GM12891 (cell line): ENCODE data around the gene TPX2.

Experiments
- POLR2A ChIP-seq: IDR thresholded peaks from 2 replicates; pipeline ENCODE4 v1.6.1; 2011; ENCODE audit warnings: low read depth, low read length, control low read depth
- POLR2AphosphoS5 ChIP-seq: IDR thresholded peaks from 2 replicates; pipeline ENCODE4 v1.6.1; 2011; ENCODE audit warnings: low read depth, low read length, control low read depth
- POU2F2 ChIP-seq: IDR thresholded peaks from 2 replicates; pipeline ENCODE4 v1.6.1; 2011; ENCODE audit warnings: low read depth, mild to moderate bottlenecking, control low read depth, low read length, moderate library complexity
- SPI1 ChIP-seq: IDR thresholded peaks from 2 replicates; pipeline ENCODE4 v1.6.1; 2011; ENCODE audit warnings: low read depth, low read length, control low read depth
- TAF1 ChIP-seq: IDR thresholded peaks from 2 replicates; pipeline ENCODE4 v1.6.1; 2011; ENCODE audit warnings: low read depth, low read length, control low read depth

DNA sequence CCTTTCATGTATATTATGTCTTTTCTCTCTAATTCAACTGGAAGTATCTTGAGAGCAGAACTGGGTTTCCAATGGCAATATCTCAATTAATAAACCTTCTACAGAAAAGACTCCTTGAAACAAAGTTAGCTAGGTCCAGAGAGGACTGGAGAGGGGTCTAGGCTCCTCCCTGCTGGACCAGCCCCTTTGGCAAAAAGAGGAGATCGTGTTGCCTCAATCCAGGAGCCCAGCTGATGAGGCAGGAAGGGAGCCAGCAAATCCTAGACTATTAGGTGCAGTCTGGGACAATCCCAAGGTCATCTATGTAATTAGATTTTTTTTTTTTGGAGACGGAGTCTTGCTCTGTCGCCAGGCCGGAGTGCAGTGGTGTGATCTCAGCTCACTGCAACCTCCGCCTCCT, 38.3 kb upstream of the TPX2 start:
- TF ChIP-seq POLR2AphosphoS5: no peak
- TF ChIP-seq POLR2A: no peak
- TF ChIP-seq TAF1: no peak
- no peak for TF ChIP-seq SPI1
- no peak for TF ChIP-seq POU2F2
